ENCODE measurements around the gene CALM1.

- TF ChIP-seq, protein P1, sequence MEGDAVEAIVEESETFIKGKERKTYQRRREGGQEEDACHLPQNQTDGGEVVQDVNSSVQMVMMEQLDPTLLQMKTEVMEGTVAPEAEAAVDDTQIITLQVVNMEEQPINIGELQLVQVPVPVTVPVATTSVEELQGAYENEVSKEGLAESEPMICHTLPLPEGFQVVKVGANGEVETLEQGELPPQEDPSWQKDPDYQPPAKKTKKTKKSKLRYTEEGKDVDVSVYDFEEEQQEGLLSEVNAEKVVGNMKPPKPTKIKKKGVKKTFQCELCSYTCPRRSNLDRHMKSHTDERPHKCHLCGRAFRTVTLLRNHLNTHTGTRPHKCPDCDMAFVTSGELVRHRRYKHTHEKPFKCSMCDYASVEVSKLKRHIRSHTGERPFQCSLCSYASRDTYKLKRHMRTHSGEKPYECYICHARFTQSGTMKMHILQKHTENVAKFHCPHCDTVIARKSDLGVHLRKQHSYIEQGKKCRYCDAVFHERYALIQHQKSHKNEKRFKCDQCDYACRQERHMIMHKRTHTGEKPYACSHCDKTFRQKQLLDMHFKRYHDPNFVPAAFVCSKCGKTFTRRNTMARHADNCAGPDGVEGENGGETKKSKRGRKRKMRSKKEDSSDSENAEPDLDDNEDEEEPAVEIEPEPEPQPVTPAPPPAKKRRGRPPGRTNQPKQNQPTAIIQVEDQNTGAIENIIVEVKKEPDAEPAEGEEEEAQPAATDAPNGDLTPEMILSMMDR (IDR thresholded peaks at IDR 0.05): no peak
- no peak for TF ChIP-seq EP300 (IDR thresholded peaks at IDR 0.05)
- TF ChIP-seq POLR2A (IDR thresholded peaks at IDR 0.05): no peak
- peak; percentile 54 to 71 (median 66) for TF ChIP-seq POLR2AphosphoS5 (IDR thresholded peaks at IDR 0.05)
Measured at GRCh38 chr14:90454041-90455000, 57.5 kb downstream of the CALM1 start.
